H1 (cell line): ENCODE data around the gene RNF225. TPM values are rescaled to one million over a fixed set of nuclear protein-coding genes. Genes with fewer than 3 reads are reported as not detected.

Source experiments
- CTCF ChIA-PET: fragments of 300-600 bp; sonication (Branson Sonifier 250); formaldehyde crosslinking; loops from one replicate; lab custom pipeline; 2021; ENCODE audit not compliant: partially characterized antibody; lab: Charles Lee
- POLR2A ChIA-PET: fragments of 300-600 bp; sonication (Branson Sonifier 250); formaldehyde crosslinking; loops from one replicate; lab custom pipeline; 2021; ENCODE audit warnings: inconsistent platforms; ENCODE audit not compliant: partially characterized antibody; lab: Charles Lee
- DNase-seq, 2 experiments: peaks; one replicate each; pipeline versions ENCODE4 v3.0.0 to v3.0.0-alpha.2; 2010 to 2022; ENCODE audit warnings: low spot score in 2 of 2, low read depth in 1 of 2, mixed read lengths in 1 of 2
- FAIRE-seq: peaks from 2 replicates; lab custom pipeline; 2011; peaks lifted over from hg19 to GRCh38; lab: Jason Lieb, UNC
- H2AFZ ChIP-seq: 2 replicates; pipeline ENCODE4 v1.8.1; 2012; ENCODE audit warnings: low read length, inconsistent platforms
- H2AK5ac ChIP-seq: 2 replicates; pipeline ENCODE4 v1.6.1; 2013; ENCODE audit warnings: low read depth, low read length
- H2BK120ac ChIP-seq: replicated peaks from 2 replicates; pipeline ENCODE3; 2013; ENCODE audit warnings: low read depth, low read length, inconsistent platforms
- H2BK12ac ChIP-seq: 2 replicates; pipeline ENCODE4 v1.6.1; 2013; ENCODE audit warnings: low read depth, low read length
- H2BK15ac ChIP-seq: 2 replicates; pipeline ENCODE4 v1.6.1; 2013; ENCODE audit warnings: low read length
- H2BK20ac ChIP-seq: 2 replicates; pipeline ENCODE4 v1.6.1; 2013; ENCODE audit warnings: low read length
- H2BK5ac ChIP-seq: 2 replicates; pipeline ENCODE4 v1.6.1; 2013; ENCODE audit warnings: low read depth, low read length
- H3K14ac ChIP-seq: 2 replicates; pipeline ENCODE4 v1.6.1; 2013; ENCODE audit warnings: inconsistent platforms; ENCODE audit not compliant: insufficient read length
- H3K18ac ChIP-seq: 2 replicates; pipeline ENCODE4 v1.6.1; 2013; ENCODE audit warnings: low read length; ENCODE audit errors: extremely low read depth
- H3K23ac ChIP-seq: 2 replicates; pipeline ENCODE4 v1.6.1; 2013; ENCODE audit warnings: inconsistent platforms; ENCODE audit not compliant: insufficient read length
- H3K23me2 ChIP-seq: 2 replicates; pipeline ENCODE4 v1.6.1; 2013; ENCODE audit warnings: low read depth, low read length
- H3K27ac ChIP-seq: 2 replicates; pipeline ENCODE4 v1.6.1; 2011; ENCODE audit warnings: low read depth, low read length, inconsistent platforms
- H3K27me3 ChIP-seq, 4 experiments: replicated peaks in 1 of 4; 1 replicate in 1 of 4; 2 replicates in 3 of 4; pipeline versions ENCODE4 v1.6.1 to v1.8.1; 2011 to 2013; ENCODE audit warnings: low read length in 3 of 4, mild to moderate bottlenecking in 3 of 4, inconsistent platforms in 2 of 4, mixed read lengths in 2 of 4, moderate library complexity in 1 of 4; ENCODE audit not compliant: control insufficient read depth in 3 of 4, insufficient read depth in 3 of 4; ENCODE audit errors: extremely low read depth in 1 of 4
- H3K36me3 ChIP-seq, 4 experiments: 2 replicates each; pipeline versions ENCODE4 v1.6.1 to v1.8.1; 2011 to 2013; ENCODE audit warnings: mild to moderate bottlenecking in 4 of 4, low read length in 3 of 4, moderate library complexity in 2 of 4, control low read depth in 1 of 4, inconsistent platforms in 1 of 4; ENCODE audit not compliant: insufficient read depth in 4 of 4, control insufficient read depth in 2 of 4
- H3K4ac ChIP-seq: replicated peaks from 2 replicates; pipeline ENCODE3; 2013; ENCODE audit warnings: low read length, low read depth, mixed read lengths, inconsistent platforms; ENCODE audit not compliant: insufficient read length
- H3K4me1 ChIP-seq, 4 experiments: replicated peaks in 1 of 4; 1 replicate in 1 of 4; 2 replicates in 3 of 4; pipeline versions ENCODE4 v1.6.1 to v1.8.1; 2011 to 2013; ENCODE audit warnings: low read length in 3 of 4, inconsistent platforms in 2 of 4, mixed read lengths in 1 of 4; ENCODE audit not compliant: insufficient read depth in 4 of 4, control insufficient read depth in 3 of 4
- H3K4me2 ChIP-seq, 2 experiments: 2 replicates each; pipeline versions ENCODE4 v1.6.1 to v1.8.1; 2011 to 2013; ENCODE audit warnings: low read depth in 2 of 2, low read length in 2 of 2, control low read depth in 1 of 2, inconsistent platforms in 1 of 2, mild to moderate bottlenecking in 1 of 2; ENCODE audit not compliant: insufficient read depth in 1 of 2
- H3K4me3 ChIP-seq, 4 experiments: fragments of 200-600, 300-600 bp in 1 of 4; sonication (generic), shearing (Covaris generic), sonication (Bioruptor Twin) in 1 of 4; 2 replicates each; pipeline versions ENCODE4 v1.5.1 to v1.8.1; 2011 to 2016; ENCODE audit warnings: low read length in 4 of 4, low read depth in 3 of 4, control low read depth in 2 of 4, inconsistent platforms in 2 of 4, mild to moderate bottlenecking in 2 of 4, mixed read lengths in 1 of 4, moderate library complexity in 1 of 4; ENCODE audit not compliant: insufficient read depth in 2 of 4; ENCODE audit errors: extremely low read depth in 1 of 4
- H3K56ac ChIP-seq: replicated peaks from 2 replicates; pipeline ENCODE3; 2013; ENCODE audit warnings: low read depth, mild to moderate bottlenecking, mixed read lengths, low read length, inconsistent platforms; ENCODE audit not compliant: insufficient read length
- H3K79me1 ChIP-seq: 2 replicates; pipeline ENCODE4 v1.6.1; 2013; ENCODE audit warnings: low read depth, low read length, control low read depth
- H3K79me2 ChIP-seq, 2 experiments: 2 replicates each; pipeline versions ENCODE4 v1.6.1 to v1.8.1; 2012 to 2013; ENCODE audit warnings: low read length in 2 of 2, mild to moderate bottlenecking in 2 of 2, inconsistent platforms in 1 of 2; ENCODE audit not compliant: insufficient read depth in 2 of 2, control insufficient read depth in 1 of 2
- H3K9ac ChIP-seq, 4 experiments: replicated peaks in 1 of 4; 1 replicate in 1 of 4; 2 replicates in 3 of 4; pipeline versions ENCODE4 v1.6.1 to v1.8.1; 2011 to 2013; ENCODE audit warnings: low read depth in 3 of 4, low read length in 3 of 4, control low read depth in 2 of 4, mild to moderate bottlenecking in 2 of 4, moderate library complexity in 2 of 4, inconsistent platforms in 1 of 4; ENCODE audit errors: extremely low read depth in 1 of 4
- H3K9me3 ChIP-seq, 2 experiments: 2 replicates each; pipeline versions ENCODE4 v1.6.1 to v1.8.1; 2012 to 2013; ENCODE audit warnings: mild to moderate bottlenecking in 2 of 2, moderate library complexity in 2 of 2, control low read depth in 1 of 2, inconsistent platforms in 1 of 2, low read depth in 1 of 2, low read length in 1 of 2, mixed read lengths in 1 of 2; ENCODE audit not compliant: insufficient read depth in 2 of 2
- H4K20me1 ChIP-seq, 2 experiments: replicated peaks in 1 of 2; 2 replicates each; pipeline versions ENCODE3 to v1.8.1; 2011 to 2013; ENCODE audit warnings: inconsistent platforms in 2 of 2, low read length in 2 of 2, mild to moderate bottlenecking in 1 of 2; ENCODE audit not compliant: insufficient read depth in 2 of 2, control insufficient read depth in 1 of 2
- H4K5ac ChIP-seq: 2 replicates; pipeline ENCODE4 v1.6.1; 2013; ENCODE audit warnings: low read length, low read depth, mixed read lengths, inconsistent platforms; ENCODE audit not compliant: insufficient read length
- H4K8ac ChIP-seq: 2 replicates; pipeline ENCODE4 v1.8.0; 2013; ENCODE audit warnings: mild to moderate bottlenecking, moderate library complexity, low read length, inconsistent platforms; ENCODE audit not compliant: insufficient read depth; ENCODE audit errors: extremely low read depth
- H4K91ac ChIP-seq: replicated peaks from 2 replicates; pipeline ENCODE3; 2013; ENCODE audit warnings: low read length, mixed read lengths, inconsistent platforms; ENCODE audit not compliant: insufficient read length
- NRF1 ChIP-seq: IDR thresholded peaks from 2 replicates; pipeline ENCODE4 v1.6.1; 2011; ENCODE audit warnings: mild to moderate bottlenecking, low read depth, low read length, improper control_type of control experiment
- PHF8 ChIP-seq: fragments of 200-600 bp; sonication (generic); conservative IDR thresholded peaks from 2 replicates; pipeline ENCODE4 v1.7.1; 2012; ENCODE audit warnings: low read depth, mild to moderate bottlenecking, inconsistent platforms, low read length, moderate library complexity
- SIN3A ChIP-seq, 2 experiments: IDR thresholded peaks in 1 of 2; conservative IDR thresholded peaks in 1 of 2; 2 replicates each; pipeline ENCODE4 v1.6.1; 2011 to 2012; ENCODE audit warnings: low read length in 2 of 2, improper control_type of control experiment in 1 of 2, low read depth in 1 of 2, mild to moderate bottlenecking in 1 of 2
- WGBS, 2 experiments: shearing (Covaris generic) in 1 of 2; methylation state at CpG; one replicate each; pipeline versions ENCODE4 v1.1.6 to v1.1.7; 2013 to 2015; ENCODE audit warnings: low lambda C conversion rate in 2 of 2, mixed read lengths in 2 of 2, inconsistent platforms in 1 of 2, low coverage in 1 of 2, missing lambda C conversion rate in 1 of 2; ENCODE audit not compliant: insufficient replicate concordance in 2 of 2, insufficient coverage in 1 of 2, insufficient read length in 1 of 2; ENCODE audit errors: extremely low coverage in 1 of 2, missing lambda C conversion rate in 1 of 2; 5-methylcytosine and 5-hydroxymethylcytosine counted together
- polyA plus RNA-seq, 7 experiments: library from polyadenylated mRNA; depleted of rRNA in 3 of 7; stranded (reverse) in 5 of 7; unstranded in 2 of 7; fragments of >200 nt in 5 of 7; fragments of 200-250 nt in 2 of 7; gene quantifications; 1 replicate in 5 of 7; 2 replicates in 1 of 7; 4 replicates in 1 of 7; pipeline versions ENCODE4 v1.2.1 to v1.2.3, GENCODE V29; 2011 to 2013; ENCODE audit warnings: missing spikeins in 2 of 7, mixed read lengths in 2 of 7
- total RNA-seq: library from RNA; stranded (reverse); fragmentation: NEBNext Ultra II Directional; extraction: Animal tissue kit (Norgen Biotek cat#: 25700); gene quantifications from 2 replicates; pipeline ENCODE4 v1.2.1, GENCODE V29; 2021
- TF ChIP-seq, protein P1 (sequence below): IDR thresholded peaks from 2 replicates; pipeline ENCODE4 v1.6.1; 2012; ENCODE audit warnings: low read length, inconsistent platforms
- TF ChIP-seq, protein P2 (sequence below): IDR thresholded peaks from 2 replicates; pipeline ENCODE4 v1.6.1; 2012; ENCODE audit warnings: inconsistent platforms
- TF ChIP-seq, protein P3 (sequence below): IDR thresholded peaks from 2 replicates; pipeline ENCODE4 v1.6.1; 2012; ENCODE audit warnings: inconsistent platforms

The RNF225 gene
- total and polyA plus RNA-seq, 2 of the 8 experiments (the other 6 are each of a cell fraction or from before 2014, with no cell fraction given): 0.17 to 1.0 TPM

DNA sequence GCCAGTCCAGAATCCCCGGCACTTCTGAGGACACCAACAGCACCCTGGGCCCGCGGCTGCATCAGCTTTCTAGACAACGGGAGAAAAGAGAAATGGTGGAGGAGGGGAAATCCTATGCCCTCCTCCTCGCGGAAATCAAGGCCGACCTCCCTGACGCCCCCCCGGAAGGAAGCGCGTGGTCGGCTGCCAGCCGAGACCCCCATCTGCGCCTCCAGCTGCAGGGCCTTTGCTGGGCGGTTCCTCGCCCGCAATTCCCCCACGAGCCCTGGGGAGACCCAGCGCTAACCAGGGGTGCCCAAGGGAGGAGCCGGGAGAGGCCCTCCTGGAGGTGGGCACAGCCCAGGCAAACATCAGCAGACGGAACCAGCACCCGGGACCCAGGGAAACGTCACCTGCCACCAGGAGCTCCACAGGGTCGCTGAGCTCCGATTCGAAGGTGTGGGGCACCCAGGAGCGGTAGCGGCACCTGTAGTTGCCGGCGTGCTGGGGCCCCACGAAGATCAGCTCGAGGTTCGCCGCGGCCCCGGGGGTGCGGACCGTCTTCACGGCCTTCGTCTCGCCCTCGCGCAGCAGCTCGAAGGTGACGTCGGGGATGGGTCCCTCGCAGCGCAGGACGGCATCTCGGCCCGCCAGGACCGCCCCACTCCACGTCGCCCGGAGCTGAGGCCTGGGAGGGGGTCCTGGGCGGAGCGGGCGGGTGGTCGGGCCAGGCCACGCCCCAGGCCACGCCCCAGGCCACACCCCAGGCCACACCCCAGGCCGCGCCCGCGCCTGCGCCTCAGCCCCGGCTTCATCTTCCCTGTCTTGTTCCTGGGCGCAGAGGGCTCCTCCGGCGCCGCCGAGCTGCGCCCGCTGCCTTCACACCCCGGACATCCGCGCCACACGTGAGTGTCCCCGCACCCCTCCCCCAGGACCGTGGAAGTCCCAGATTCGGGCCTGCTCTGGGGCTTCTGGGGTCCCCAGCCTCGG is 48.2 kb upstream of the RNF225 start:
- Histone ChIP-seq H3K9me3 (no peaks in the 10 kb centered on the region), H3K18ac (no peak overlapping the region; the same call in 1 of the 2 replicates), H4K5ac (peak overlapping the region; percentile 13), H2BK15ac (no peak overlapping the region), H3K14ac (no peak overlapping the region), H3K27ac (no peak overlapping the region), H3K36me3 (no peaks in the 10 kb centered on the region), H3K23me2 (peaks cover 9% of the 10 kb centered on the region), H3K79me2 (no peaks in the 10 kb centered on the region), H4K20me1 (no peaks in the 10 kb centered on the region), H3K4me2 (peak overlapping the region; percentile 78 to 99), H2AK5ac (no peak overlapping the region), H2AFZ (peak overlapping the region; percentile 82), H2BK5ac (no peak overlapping the region), H2BK120ac (no peak overlapping the region), H3K4me1 (no peaks in the 10 kb centered on the region; a peak in 1 of 7 replicates), H3K56ac (peak overlapping the region; percentile 82), H4K91ac (peak overlapping the region; percentile 54), H2BK12ac (no peak overlapping the region), H3K4me3 (peak overlapping the region; percentile 78 to 88 (median 82)), H3K4ac (peak overlapping the region; percentile 78), H3K79me1 (no peaks in the 10 kb centered on the region), H4K8ac (peak overlapping the region; percentile 89; the same call in 1 of the 2 replicates), H3K23ac (no peak overlapping the region), H3K27me3 (0 out of 7 replicates have a peak, but pooled peaks cover 0 to 3% (median 0%) of the 10 kb centered on the region in 4 experiments), H3K9ac (peak overlapping the region in 3 of 4 experiments; percentile 29 to 61 (median 48); a peak in 3 of 7 replicates), H2BK20ac (no peak overlapping the region)
- WGBS, 2 experiments: 3% methylated on average over 53 of the region's 82 CpGs; no CpG with 5 or more reads in 1 of the 2 experiments
- peak in 1 of 2 experiments; percentile 81 for DNase-seq
- ChIA-PET POLR2A (interaction anchor here (0.8 to 11.4 kb wide), 19 partner anchors 9 to 196 kb away, joined by 3 to 102 read pairs (median 4); partner anchors contain the start of genes TRIM28, ZNF274, ZNF324B and ZNF497), CTCF (interaction anchor here (0.9 to 2.4 kb wide), 11 partner anchors 8 to 34 kb away, joined by 3 to 13 read pairs (median 4); partner anchors contain the start of gene ZNF837)
- FAIRE-seq: no peak
- TF ChIP-seq PHF8 (0 out of 2 replicates have a peak, but pooled peaks have one; percentile 47), SIN3A (conservative IDR thresholded peaks at IDR 0.05 in 1 of 2, IDR thresholded peaks at IDR 0.05 in 1 of 2; ENCODE audit: low read depth in 1 of 2, low read length in 2 of 2) (0 out of 4 replicates have a peak, but pooled peaks of 1 of the 2 experiments have one; percentile 14), NRF1 (peak; percentile 63)
- TF ChIP-seq, protein P1, sequence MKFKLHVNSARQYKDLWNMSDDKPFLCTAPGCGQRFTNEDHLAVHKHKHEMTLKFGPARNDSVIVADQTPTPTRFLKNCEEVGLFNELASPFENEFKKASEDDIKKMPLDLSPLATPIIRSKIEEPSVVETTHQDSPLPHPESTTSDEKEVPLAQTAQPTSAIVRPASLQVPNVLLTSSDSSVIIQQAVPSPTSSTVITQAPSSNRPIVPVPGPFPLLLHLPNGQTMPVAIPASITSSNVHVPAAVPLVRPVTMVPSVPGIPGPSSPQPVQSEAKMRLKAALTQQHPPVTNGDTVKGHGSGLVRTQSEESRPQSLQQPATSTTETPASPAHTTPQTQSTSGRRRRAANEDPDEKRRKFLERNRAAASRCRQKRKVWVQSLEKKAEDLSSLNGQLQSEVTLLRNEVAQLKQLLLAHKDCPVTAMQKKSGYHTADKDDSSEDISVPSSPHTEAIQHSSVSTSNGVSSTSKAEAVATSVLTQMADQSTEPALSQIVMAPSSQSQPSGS: no peak
- TF ChIP-seq, protein P2, sequence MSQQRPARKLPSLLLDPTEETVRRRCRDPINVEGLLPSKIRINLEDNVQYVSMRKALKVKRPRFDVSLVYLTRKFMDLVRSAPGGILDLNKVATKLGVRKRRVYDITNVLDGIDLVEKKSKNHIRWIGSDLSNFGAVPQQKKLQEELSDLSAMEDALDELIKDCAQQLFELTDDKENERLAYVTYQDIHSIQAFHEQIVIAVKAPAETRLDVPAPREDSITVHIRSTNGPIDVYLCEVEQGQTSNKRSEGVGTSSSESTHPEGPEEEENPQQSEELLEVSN: peak; percentile 69; the same call in 1 of the 2 replicates
- TF ChIP-seq, protein P3, sequence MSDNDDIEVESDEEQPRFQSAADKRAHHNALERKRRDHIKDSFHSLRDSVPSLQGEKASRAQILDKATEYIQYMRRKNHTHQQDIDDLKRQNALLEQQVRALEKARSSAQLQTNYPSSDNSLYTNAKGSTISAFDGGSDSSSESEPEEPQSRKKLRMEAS: peak; percentile 50
